ENCODE measurements around the gene LDAH.

Gene LDAH

GRCh38 chr2:20670315-20671035 is 152.4 kb downstream of the LDAH start:
- Histone ChIP-seq H3K27ac (ENCODE audit: low read depth, low read length) (no peak overlapping the region), H3K4me3 (ENCODE audit: low read depth in 1 of 2, low read length in 2 of 2) (no peak overlapping the region), H3K36me3 (ENCODE audit: control insufficient read depth in 1 of 2, insufficient read depth in 2 of 2, low read length in 2 of 2) (no peaks in the 10 kb centered on the region), H3K4me1 (ENCODE audit: control insufficient read depth in 1 of 2, insufficient read depth in 2 of 2, low read length in 2 of 2) (peaks cover 17 to 34% of the 10 kb centered on the region in 2 donors), H3K27me3 (ENCODE audit: control insufficient read depth in 1 of 2, insufficient read depth in 2 of 2, low read length in 2 of 2) (peaks cover 77 to 80% of the 10 kb centered on the region in 2 donors), H3K9me3 (ENCODE audit: control insufficient read depth in 1 of 2, low read length in 2 of 2) (no peaks in the 10 kb centered on the region), H3K9ac (ENCODE audit: low read depth in 1 of 2, low read length in 2 of 2) (no peak overlapping the region)

GRCh38 chr2:20669562-20670314 is 153.2 kb downstream of the LDAH start:
- Histone ChIP-seq H3K9ac (ENCODE audit: low read depth in 1 of 2, low read length in 2 of 2) (no peak overlapping the region), H3K4me1 (ENCODE audit: control insufficient read depth in 1 of 2, insufficient read depth in 2 of 2, low read length in 2 of 2) (peaks cover 13 to 31% of the 10 kb centered on the region in 2 donors), H3K4me3 (ENCODE audit: low read depth in 1 of 2, low read length in 2 of 2) (no peak overlapping the region), H3K27ac (ENCODE audit: low read depth, low read length) (no peak overlapping the region), H3K36me3 (ENCODE audit: control insufficient read depth in 1 of 2, insufficient read depth in 2 of 2, low read length in 2 of 2) (no peaks in the 10 kb centered on the region), H3K9me3 (ENCODE audit: control insufficient read depth in 1 of 2, low read length in 2 of 2) (no peaks in the 10 kb centered on the region), H3K27me3 (ENCODE audit: control insufficient read depth in 1 of 2, insufficient read depth in 2 of 2, low read length in 2 of 2) (peaks cover 85 to 88% of the 10 kb centered on the region in 2 donors)

GRCh38 chr2:20668871-20669475 is 153.9 kb downstream of the LDAH start:
- Histone ChIP-seq H3K9me3 (ENCODE audit: control insufficient read depth in 1 of 2, low read length in 2 of 2) (no peaks in the 10 kb centered on the region), H3K4me3 (ENCODE audit: low read depth in 1 of 2, low read length in 2 of 2) (no peak overlapping the region), H3K4me1 (ENCODE audit: control insufficient read depth in 1 of 2, insufficient read depth in 2 of 2, low read length in 2 of 2) (peaks cover 13 to 31% of the 10 kb centered on the region in 2 donors), H3K9ac (ENCODE audit: low read depth in 1 of 2, low read length in 2 of 2) (no peak overlapping the region), H3K27me3 (ENCODE audit: control insufficient read depth in 1 of 2, insufficient read depth in 2 of 2, low read length in 2 of 2) (peaks cover 86 to 88% of the 10 kb centered on the region in 2 donors), H3K27ac (ENCODE audit: low read depth, low read length) (no peak overlapping the region), H3K36me3 (ENCODE audit: control insufficient read depth in 1 of 2, insufficient read depth in 2 of 2, low read length in 2 of 2) (no peaks in the 10 kb centered on the region)

- Histone ChIP-seq H3K27me3 (ENCODE audit: control insufficient read depth in 1 of 2, insufficient read depth in 2 of 2, low read length in 2 of 2) (peaks cover 87 to 88% of the 10 kb centered on the region in 2 donors), H3K9me3 (ENCODE audit: control insufficient read depth in 1 of 2, low read length in 2 of 2) (no peaks in the 10 kb centered on the region), H3K9ac (ENCODE audit: low read depth in 1 of 2, low read length in 2 of 2) (no peak overlapping the region), H3K27ac (ENCODE audit: low read depth, low read length) (no peak overlapping the region), H3K4me3 (ENCODE audit: low read depth in 1 of 2, low read length in 2 of 2) (no peak overlapping the region), H3K36me3 (ENCODE audit: control insufficient read depth in 1 of 2, insufficient read depth in 2 of 2, low read length in 2 of 2) (no peaks in the 10 kb centered on the region), H3K4me1 (ENCODE audit: control insufficient read depth in 1 of 2, insufficient read depth in 2 of 2, low read length in 2 of 2) (peaks cover 13 to 31% of the 10 kb centered on the region in 2 donors)
These were observed 154.4 kb downstream of the LDAH start for GRCh38 chr2:20668451-20668850.

- Histone ChIP-seq H3K4me3 (ENCODE audit: low read depth in 1 of 2, low read length in 2 of 2) (peak overlapping the region; percentile 29 to 48), H3K27ac (ENCODE audit: low read depth, low read length) (no peak overlapping the region), H3K4me1 (ENCODE audit: control insufficient read depth in 1 of 2, insufficient read depth in 2 of 2, low read length in 2 of 2) (peaks cover 13 to 31% of the 10 kb centered on the region in 2 donors), H3K9ac (ENCODE audit: low read depth in 1 of 2, low read length in 2 of 2) (no peak overlapping the region), H3K9me3 (ENCODE audit: control insufficient read depth in 1 of 2, low read length in 2 of 2) (no peaks in the 10 kb centered on the region), H3K27me3 (ENCODE audit: control insufficient read depth in 1 of 2, insufficient read depth in 2 of 2, low read length in 2 of 2) (peaks cover 88% of the 10 kb centered on the region in 2 donors), H3K36me3 (ENCODE audit: control insufficient read depth in 1 of 2, insufficient read depth in 2 of 2, low read length in 2 of 2) (no peaks in the 10 kb centered on the region)
These were observed 155.1 kb downstream of the LDAH start for GRCh38 chr2:20667531-20668401.

- Histone ChIP-seq H3K36me3 (ENCODE audit: control insufficient read depth in 1 of 2, insufficient read depth in 2 of 2, low read length in 2 of 2) (no peaks in the 10 kb centered on the region), H3K4me3 (ENCODE audit: low read depth in 1 of 2, low read length in 2 of 2) (peak overlapping the region in 1 of 2 donors; percentile 48), H3K4me1 (ENCODE audit: control insufficient read depth in 1 of 2, insufficient read depth in 2 of 2, low read length in 2 of 2) (peaks cover 13 to 31% of the 10 kb centered on the region in 2 donors), H3K9me3 (ENCODE audit: control insufficient read depth in 1 of 2, low read length in 2 of 2) (no peaks in the 10 kb centered on the region), H3K27ac (ENCODE audit: low read depth, low read length) (no peak overlapping the region), H3K27me3 (ENCODE audit: control insufficient read depth in 1 of 2, insufficient read depth in 2 of 2, low read length in 2 of 2) (peaks cover 88% of the 10 kb centered on the region in 2 donors), H3K9ac (ENCODE audit: low read depth in 1 of 2, low read length in 2 of 2) (no peak overlapping the region)
These were observed 155.8 kb downstream of the LDAH start for GRCh38 chr2:20667151-20667530.

- Histone ChIP-seq H3K9me3 (ENCODE audit: control insufficient read depth in 1 of 2, low read length in 2 of 2) (no peaks in the 10 kb centered on the region), H3K27me3 (ENCODE audit: control insufficient read depth in 1 of 2, insufficient read depth in 2 of 2, low read length in 2 of 2) (peaks cover 88 to 90% of the 10 kb centered on the region in 2 donors), H3K36me3 (ENCODE audit: control insufficient read depth in 1 of 2, insufficient read depth in 2 of 2, low read length in 2 of 2) (no peaks in the 10 kb centered on the region), H3K27ac (ENCODE audit: low read depth, low read length) (peak within 1 kb of the TSS; percentile 10), H3K9ac (ENCODE audit: low read depth in 1 of 2, low read length in 2 of 2) (peak within 1 kb of the TSS in 1 of 2 donors; percentile 6), H3K4me3 (ENCODE audit: low read depth in 1 of 2, low read length in 2 of 2) (peak within 1 kb of the TSS; percentile 29 to 58), H3K4me1 (ENCODE audit: control insufficient read depth in 1 of 2, insufficient read depth in 2 of 2, low read length in 2 of 2) (peaks cover 8 to 29% of the 10 kb centered on the region in 2 donors)
These were observed 156.4 kb downstream of the LDAH start, which contains the start of gene GDF7 for GRCh38 chr2:20666304-20667150. TSS of gene GDF7 (plus strand) at chr2:20667144. CDS start at chr2:20667240, 96 bp downstream.

GRCh38 chr2:20666005-20666303 is 156.9 kb downstream of the LDAH start:
- Histone ChIP-seq H3K4me1 (ENCODE audit: control insufficient read depth in 1 of 2, insufficient read depth in 2 of 2, low read length in 2 of 2) (peaks cover 12 to 24% of the 10 kb centered on the region in 2 donors), H3K27me3 (ENCODE audit: control insufficient read depth in 1 of 2, insufficient read depth in 2 of 2, low read length in 2 of 2) (peaks cover 82 to 85% of the 10 kb centered on the region in 2 donors), H3K27ac (ENCODE audit: low read depth, low read length) (peak overlapping the region; percentile 10), H3K4me3 (ENCODE audit: low read depth in 1 of 2, low read length in 2 of 2) (peak overlapping the region; percentile 29 to 58), H3K36me3 (ENCODE audit: control insufficient read depth in 1 of 2, insufficient read depth in 2 of 2, low read length in 2 of 2) (no peaks in the 10 kb centered on the region), H3K9ac (ENCODE audit: low read depth in 1 of 2, low read length in 2 of 2) (peak overlapping the region in 1 of 2 donors; percentile 6), H3K9me3 (ENCODE audit: control insufficient read depth in 1 of 2, low read length in 2 of 2) (no peaks in the 10 kb centered on the region)

Data from duodenal mucosa (tissue), 2 donors.